Breast epithelium (tissue), 3 donors: Measurements from ENCODE around the gene MAP1A.

ENCODE experiments used
- POLR2A ChIP-seq: fragments of 450-650 bp; IDR thresholded peaks from one replicate; pipeline ENCODE4 v1.6.1; 2016; ENCODE audit warnings: antibody characterized with exemption, mild to moderate bottlenecking, moderate library complexity
- POLR2AphosphoS5 ChIP-seq, 3 donors: sonication (generic); formaldehyde crosslinking; IDR thresholded peaks; one replicate each; pipeline ENCODE4 v1.6.1; 2017; ENCODE audit warnings: antibody characterized with exemption in 3 of 3
- TF ChIP-seq, protein P1 (sequence below), 3 donors: fragments of 450-650 bp; IDR thresholded peaks; one replicate each; pipeline ENCODE4 v1.5.1; 2016 to 2017; ENCODE audit warnings: antibody characterized with exemption in 3 of 3, mild to moderate bottlenecking in 3 of 3, moderate library complexity in 3 of 3

DNA sequence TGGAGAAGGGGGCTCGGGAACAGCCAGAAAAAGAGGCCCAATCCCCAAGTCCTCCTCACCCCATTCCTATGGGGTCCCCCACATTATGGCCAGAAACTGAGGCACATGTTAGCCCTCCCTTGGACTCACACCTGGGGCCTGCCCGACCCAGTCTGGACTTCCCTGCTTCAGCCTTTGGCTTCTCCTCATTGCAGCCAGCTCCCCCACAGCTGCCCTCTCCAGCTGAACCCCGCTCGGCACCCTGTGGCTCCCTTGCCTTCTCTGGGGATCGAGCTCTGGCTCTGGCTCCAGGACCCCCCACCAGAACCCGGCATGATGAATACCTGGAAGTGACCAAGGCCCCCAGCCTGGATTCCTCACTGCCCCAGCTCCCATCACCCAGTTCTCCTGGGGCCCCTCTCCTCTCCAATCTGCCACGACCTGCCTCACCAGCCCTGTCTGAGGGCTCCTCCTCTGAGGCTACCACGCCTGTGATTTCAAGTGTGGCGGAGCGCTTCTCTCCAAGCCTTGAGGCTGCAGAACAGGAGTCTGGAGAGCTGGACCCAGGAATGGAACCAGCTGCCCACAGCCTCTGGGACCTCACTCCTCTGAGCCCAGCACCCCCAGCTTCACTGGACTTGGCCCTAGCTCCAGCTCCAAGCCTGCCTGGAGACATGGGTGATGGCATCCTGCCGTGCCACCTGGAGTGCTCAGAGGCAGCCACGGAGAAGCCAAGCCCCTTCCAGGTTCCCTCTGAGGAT, 10.6 kb downstream of the MAP1A start:
- TF ChIP-seq, protein P1, sequence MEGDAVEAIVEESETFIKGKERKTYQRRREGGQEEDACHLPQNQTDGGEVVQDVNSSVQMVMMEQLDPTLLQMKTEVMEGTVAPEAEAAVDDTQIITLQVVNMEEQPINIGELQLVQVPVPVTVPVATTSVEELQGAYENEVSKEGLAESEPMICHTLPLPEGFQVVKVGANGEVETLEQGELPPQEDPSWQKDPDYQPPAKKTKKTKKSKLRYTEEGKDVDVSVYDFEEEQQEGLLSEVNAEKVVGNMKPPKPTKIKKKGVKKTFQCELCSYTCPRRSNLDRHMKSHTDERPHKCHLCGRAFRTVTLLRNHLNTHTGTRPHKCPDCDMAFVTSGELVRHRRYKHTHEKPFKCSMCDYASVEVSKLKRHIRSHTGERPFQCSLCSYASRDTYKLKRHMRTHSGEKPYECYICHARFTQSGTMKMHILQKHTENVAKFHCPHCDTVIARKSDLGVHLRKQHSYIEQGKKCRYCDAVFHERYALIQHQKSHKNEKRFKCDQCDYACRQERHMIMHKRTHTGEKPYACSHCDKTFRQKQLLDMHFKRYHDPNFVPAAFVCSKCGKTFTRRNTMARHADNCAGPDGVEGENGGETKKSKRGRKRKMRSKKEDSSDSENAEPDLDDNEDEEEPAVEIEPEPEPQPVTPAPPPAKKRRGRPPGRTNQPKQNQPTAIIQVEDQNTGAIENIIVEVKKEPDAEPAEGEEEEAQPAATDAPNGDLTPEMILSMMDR (IDR thresholded peaks at IDR 0.05) = no peak
- no peak for TF ChIP-seq POLR2A
- no peak for TF ChIP-seq POLR2AphosphoS5 (IDR thresholded peaks at IDR 0.05)
